HG02938 (cell line): ENCODE measurements around the gene SH2B3.
"Not testable (repeated sequence)": the region's sequence is repeated elsewhere in the genome, so short reads cannot be mapped to it uniquely, and the experiment has no call there.

ENCODE experiments used
- ATAC-seq: cut with Tn5 transposase; IDR thresholded peaks from one replicate; pipeline ENCODE4 v1.9.1; 2021; ENCODE audit warnings: mild to moderate bottlenecking, moderate library complexity; ENCODE audit not compliant: unreplicated experiment

Gene SH2B3

GRCh38 chr12:111386885-111387284 is 18.8 kb upstream of the SH2B3 start:
- no peak for ATAC-seq

GRCh38 chr12:111387747-111388323 is 17.9 kb upstream of the SH2B3 start:
- no peak for ATAC-seq

- ATAC-seq: no peak
Observed at GRCh38 chr12:111389635-111390034, 16.1 kb upstream of the SH2B3 start.

GRCh38 chr12:111390910-111391309 is 14.8 kb upstream of the SH2B3 start:
- ATAC-seq: no peak

GRCh38 chr12:111393700-111394300 is 11.9 kb upstream of the SH2B3 start:
- no peak for ATAC-seq

- ATAC-seq: no peak
Observed at GRCh38 chr12:111394480-111394879, 11.2 kb upstream of the SH2B3 start.

- ATAC-seq: no peak
Observed at GRCh38 chr12:111395336-111396187, 10.2 kb upstream of the SH2B3 start.

GRCh38 chr12:111396271-111396670 is 9.5 kb upstream of the SH2B3 start:
- ATAC-seq: not testable (repeated sequence)

GRCh38 chr12:111396726-111397445 is 8.8 kb upstream of the SH2B3 start:
- ATAC-seq: peak; percentile 58

- ATAC-seq: no peak
Observed at GRCh38 chr12:111398530-111398929, 7.2 kb upstream of the SH2B3 start.

- ATAC-seq: not testable (repeated sequence)
Observed at GRCh38 chr12:111399741-111400404, 5.8 kb upstream of the SH2B3 start.

GRCh38 chr12:111401167-111401605 is 4.5 kb upstream of the SH2B3 start:
- no peak for ATAC-seq

GRCh38 chr12:111402490-111402824 is 3.3 kb upstream of the SH2B3 start:
- not testable (repeated sequence) for ATAC-seq

- ATAC-seq: peak; percentile 2
Observed at GRCh38 chr12:111404362-111405148, 1.2 kb upstream of the SH2B3 start.

- ATAC-seq: peak; percentile 49
Observed at GRCh38 chr12:111405149-111405858, 419 bp upstream of the SH2B3 start.

- ATAC-seq: no peak
Observed at GRCh38 chr12:111406474-111407376, 1.0 kb downstream of the SH2B3 start.

- no peak for ATAC-seq
Observed at GRCh38 chr12:111407377-111408115, 1.8 kb downstream of the SH2B3 start.

GRCh38 chr12:111408116-111408440 is 2.4 kb downstream of the SH2B3 start:
- ATAC-seq: no peak
